ENCODE measurements around the gene SPOP. TPM values are rescaled to one million over a fixed set of nuclear protein-coding genes. Genes with fewer than 3 reads are reported as not detected.

Gene SPOP
- total and polyA plus RNA-seq, 9 of the 15 experiments (the other 6 are each of a cell fraction or from before 2014, with no cell fraction given) = 34.2 to 65.9 (median 39.7) TPM

DNA sequence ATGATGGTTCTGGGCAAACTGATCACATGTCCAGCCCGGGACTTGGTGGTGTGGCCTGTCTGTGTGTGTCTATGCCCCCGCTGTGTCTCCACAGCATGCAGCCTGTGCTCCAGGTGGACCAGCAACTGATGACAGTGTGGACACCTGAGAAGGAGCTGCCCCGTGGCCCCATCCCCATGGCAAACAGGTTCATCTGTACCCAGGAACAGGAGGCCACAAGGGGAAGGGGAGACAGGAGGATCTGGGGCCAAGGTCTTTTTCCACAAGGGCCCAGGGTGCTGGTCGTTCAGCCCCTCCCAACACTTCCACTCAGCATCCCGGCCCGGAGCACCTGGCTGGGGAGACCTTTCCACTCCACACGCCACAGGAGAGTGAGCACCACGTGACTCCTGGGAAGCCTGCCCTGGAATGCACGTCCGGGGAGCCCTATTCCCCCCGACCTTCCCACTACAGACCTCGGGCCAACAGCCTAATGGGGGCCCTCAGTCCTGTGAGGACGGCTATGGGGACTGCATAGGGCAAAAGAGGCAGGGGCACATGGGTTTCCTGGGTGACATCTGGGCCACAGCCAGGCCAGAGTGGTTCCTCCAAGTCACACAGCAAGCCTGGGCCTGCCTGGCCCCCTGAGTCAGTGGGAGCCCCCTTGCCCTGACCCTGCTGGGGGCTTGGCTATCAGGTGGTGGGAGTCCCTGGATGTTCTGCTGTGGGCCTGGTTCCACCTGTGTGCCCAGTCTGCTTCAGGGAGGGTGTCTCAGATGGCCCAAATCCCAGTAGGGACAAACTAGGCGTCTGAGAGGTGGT is 123.0 kb downstream of the SPOP start:
- ATAC-seq = no peak
- Histone ChIP-seq H3K4me3 (no peak overlapping the region), H3K79me2 (ENCODE audit: control insufficient read depth, insufficient read depth, low read length) (no peaks in the 10 kb centered on the region), H3K9me3 (replicated peaks; ENCODE audit: control insufficient read depth, insufficient read depth, low read depth, low read length) (no peaks in the 10 kb centered on the region), H3K36me3 (ENCODE audit: control insufficient read depth, insufficient read depth, low read length) (no peaks in the 10 kb centered on the region), H3K9ac (ENCODE audit: insufficient read depth in 1 of 2, low read depth in 2 of 2, low read length in 2 of 2) (peak overlapping the region in 1 of 2 experiments; percentile 20; a peak in 1 of 4 replicates), H3K4me2 (ENCODE audit: insufficient read depth, low read length) (no peak overlapping the region), H3K27me3 (ENCODE audit: control insufficient read depth in 2 of 2, insufficient read depth in 2 of 2, low read length in 2 of 2) (peaks cover 0 to 6% of the 10 kb centered on the region in 2 experiments; a peak in 1 of 5 replicates), H4K20me1 (replicated peaks; ENCODE audit: control insufficient read depth, insufficient read depth, low read length) (no peaks in the 10 kb centered on the region), H3K27ac (ENCODE audit: extremely low read depth, low read depth, low read length) (no peak overlapping the region), H2AFZ (ENCODE audit: low read depth, low read length) (no peak overlapping the region), H3K9me1 (ENCODE audit: control insufficient read depth, insufficient read depth, low read length) (no peaks in the 10 kb centered on the region), H3K4me1 (replicated peaks in 1 of 2; ENCODE audit: control insufficient read depth in 2 of 2, insufficient read depth in 2 of 2, low read length in 2 of 2) (peaks cover 0 to 14% of the 10 kb centered on the region in 2 experiments; a peak in 3 of 5 replicates)
- ChIA-PET CTCF (ENCODE audit: low intra/inter-chr PET ratio) (interaction anchor here (1.6 to 2.4 kb wide), 3 partner anchors 21 to 119 kb away, joined by 3 to 11 read pairs (median 10); partner anchors contain the start of gene NXPH3), POLR2A (no interaction called here)
- 22% methylated on average over 13 of the region's 14 CpGs for WGBS (ENCODE audit: insufficient coverage, low coverage, missing lambda C conversion rate)
- BruUV-seq (replicated peaks) = no TSS peak
- intact Hi-C loops (cut with micrococcal nuclease) (loop anchor here (5.0 kb wide), 1 partner anchor 238 kb away; no protein-coding TSS in a partner anchor), in situ Hi-C loops (cut with MboI) (loop anchor here (5.0 kb wide), 3 partner anchors 118 to 248 kb away; partner anchors contain the start of gene PHB1)
- TF ChIP-seq FOSL1 (tag; conservative IDR thresholded peaks at IDR 0.05) = no peak
- TF ChIP-seq, protein P1, sequence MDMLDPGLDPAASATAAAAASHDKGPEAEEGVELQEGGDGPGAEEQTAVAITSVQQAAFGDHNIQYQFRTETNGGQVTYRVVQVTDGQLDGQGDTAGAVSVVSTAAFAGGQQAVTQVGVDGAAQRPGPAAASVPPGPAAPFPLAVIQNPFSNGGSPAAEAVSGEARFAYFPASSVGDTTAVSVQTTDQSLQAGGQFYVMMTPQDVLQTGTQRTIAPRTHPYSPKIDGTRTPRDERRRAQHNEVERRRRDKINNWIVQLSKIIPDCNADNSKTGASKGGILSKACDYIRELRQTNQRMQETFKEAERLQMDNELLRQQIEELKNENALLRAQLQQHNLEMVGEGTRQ (CRISPR knock-in tag; IDR thresholded peaks at IDR 0.05) = 0 out of 2 replicates have a peak, but pooled peaks have one; percentile 18
- no peak for FAIRE-seq
- peak in 1 of 4 experiments; percentile 8 for DNase-seq (ENCODE audit: extremely low read depth in 1 of 4, low spot score in 3 of 4)
